HepG2 (cell line): ENCODE results near the gene HJURP. TPM values are rescaled to one million over a fixed set of nuclear protein-coding genes. Genes with fewer than 3 reads are reported as not detected.

Experiments used
- ATAC-seq: fragments of 200-7000 bp; cut with Tn5 transposase; 3 replicates; pipeline ENCODE4 v1.9.1; 2020; ENCODE audit warnings: mild to moderate bottlenecking, moderate library complexity
- BruUV-seq: library from RNA; stranded (reverse); fragments of 400-500 nt; replicated peaks from 2 replicates; lab custom pipeline; 2021; lab: Mats Ljungman, UMichigan
- CTCF ChIA-PET: fragments of 300-600 bp; formaldehyde crosslinking; extraction: SDS; loops from one replicate; lab custom pipeline; 2021; ENCODE audit warnings: low total read pairs, inconsistent platforms, low intra/inter-chr PET ratio; lab: Yijun Ruan, JAX
- POLR2A ChIA-PET: fragments of 350-600 bp; sonication (Branson Sonifier 250); formaldehyde crosslinking; loops from one replicate; lab custom pipeline; 2020; ENCODE audit warnings: antibody characterized with exemption, inconsistent platforms; lab: Yijun Ruan, JAX
- DNase-seq: peaks from one replicate; pipeline ENCODE4 v3.0.0-alpha.2; 2015; ENCODE audit warnings: low spot score
- FAIRE-seq: peaks from 3 replicates; lab custom pipeline; 2011; peaks lifted over from hg19 to GRCh38; lab: Jason Lieb, UNC
- H2AFZ ChIP-seq: one replicate; pipeline ENCODE4 v1.6.1; 2011; ENCODE audit warnings: low read length, inconsistent platforms
- H3K27ac ChIP-seq: fragments of 300-600 bp; 3 replicates; pipeline ENCODE4 v1.8.0; 2011; ENCODE audit warnings: mixed run types, mild to moderate bottlenecking, mixed read lengths, low read length, inconsistent platforms; ENCODE audit not compliant: insufficient read depth; ENCODE audit errors: extremely low read length
- H3K27me3 ChIP-seq, 2 experiments: fragments of 200-600 bp in 1 of 2; 2 replicates in 1 of 2; 3 replicates in 1 of 2; pipeline versions ENCODE4 v1.6.0 to v1.8.0; 2011; ENCODE audit warnings: low read length in 2 of 2, mild to moderate bottlenecking in 2 of 2, moderate library complexity in 2 of 2, inconsistent platforms in 1 of 2; ENCODE audit not compliant: insufficient read depth in 2 of 2, control insufficient read depth in 1 of 2
- H3K36me3 ChIP-seq, 2 experiments: fragments of 200-600 bp in 1 of 2; replicated peaks in 1 of 2; 2 replicates in 1 of 2; 3 replicates in 1 of 2; pipeline versions ENCODE4 v1.5.1 to v1.8.0; 2011; ENCODE audit warnings: low read length in 2 of 2, inconsistent platforms in 1 of 2; ENCODE audit not compliant: insufficient read depth in 2 of 2, control insufficient read depth in 1 of 2
- H3K4me1 ChIP-seq: 2 replicates; pipeline ENCODE4 v1.5.1; 2012; ENCODE audit warnings: low read length, inconsistent platforms; ENCODE audit not compliant: insufficient read depth
- H3K4me2 ChIP-seq: 2 replicates; pipeline ENCODE4 v1.6.0; 2011; ENCODE audit warnings: low read depth, low read length, inconsistent platforms
- H3K4me3 ChIP-seq, 3 experiments: fragments of 200-600 bp in 1 of 3; sonication (generic), shearing (Covaris generic) in 1 of 3; replicated peaks in 1 of 3; 2 replicates each; pipeline ENCODE4 v1.5.1; 2011 to 2016; ENCODE audit warnings: low read length in 3 of 3, inconsistent platforms in 2 of 3, low read depth in 2 of 3, mild to moderate bottlenecking in 2 of 3, control low read depth in 1 of 3, mixed read lengths in 1 of 3; ENCODE audit not compliant: insufficient read depth in 1 of 3
- H3K79me2 ChIP-seq: one replicate; pipeline ENCODE4 v1.6.1; 2011; ENCODE audit warnings: low read length, inconsistent platforms; ENCODE audit not compliant: insufficient read depth
- H3K9ac ChIP-seq: 2 replicates; pipeline ENCODE4 v1.6.0; 2011; ENCODE audit warnings: mild to moderate bottlenecking, low read depth, low read length, inconsistent platforms; ENCODE audit not compliant: insufficient read depth
- H3K9me3 ChIP-seq: 2 replicates; pipeline ENCODE4 v1.5.1; 2012; ENCODE audit warnings: mild to moderate bottlenecking, low read length
- H4K20me1 ChIP-seq: 2 replicates; pipeline ENCODE4 v1.6.0; 2011; ENCODE audit warnings: inconsistent platforms, mild to moderate bottlenecking, low read length, moderate library complexity; ENCODE audit not compliant: insufficient read depth
- MNT ChIP-seq: fragments of 450-650 bp; IDR thresholded peaks from 2 replicates; pipeline ENCODE4 v1.6.1; 2016
- THAP9 ChIP-seq: sonication (generic); formaldehyde crosslinking; IDR thresholded peaks from 2 replicates; pipeline ENCODE4; 2020; ENCODE audit warnings: missing genetic modification reagents, mild to moderate bottlenecking, borderline replicate concordance
- WGBS: methylation state at CpG from one replicate; pipeline ENCODE4 v1.1.6; 2017; ENCODE audit warnings: low lambda C conversion rate; 5-methylcytosine and 5-hydroxymethylcytosine counted together
- in situ Hi-C: cut with HindIII; loops from 2 replicates; pipeline ENCODE4 v1.10.0; 2017; ENCODE audit warnings: low pct_unique_long_range_greater_than_20kb; ENCODE audit not compliant: extremely low pct_ligation_motif_present
- intact Hi-C: fragments of 100-400 bp; cut with micrococcal nuclease; formaldehyde crosslinking; loops from one replicate; pipeline ENCODE4 v1.10.0; 2022; ENCODE audit not compliant: unreplicated experiment
- polyA plus RNA-seq, 8 experiments: library from polyadenylated mRNA; depleted of rRNA in 3 of 8; stranded (reverse) in 7 of 8; unstranded in 1 of 8; fragments of >200 nt; fragmentation: Illumina TruSeq in 4 of 8; extraction: Trizol in 4 of 8; gene quantifications; 2 replicates each; pipeline versions ENCODE4 v1.2.1 to v1.2.3, GENCODE V29; 2011 to 2016; ENCODE audit warnings: low read depth in 4 of 8, missing spikeins in 1 of 8, mixed read lengths in 1 of 8; ENCODE audit not compliant: insufficient read depth in 1 of 8
- total RNA-seq, 5 experiments: library from RNA; depleted of rRNA; stranded (reverse); fragments of >200 nt; fragmentation: Illumina TruSeq; extraction: Trizol; gene quantifications; 2 replicates each; pipeline ENCODE4 v1.2.3, GENCODE V29; 2016; ENCODE audit warnings: low read depth in 1 of 5

Gene HJURP
- total and polyA plus RNA-seq, 2 of the 13 experiments (the other 11 are each of a cell fraction or from before 2014, with no cell fraction given) = 36.3 to 43.9 TPM

GRCh38 chr2:233810385-233810784 lies 44.0 kb downstream of the HJURP start:
- ATAC-seq (no peak), DNase-seq (no peak), FAIRE-seq (no peak)
- Histone ChIP-seq H3K4me3 (no peak overlapping the region), H3K27ac (no peak overlapping the region), H3K4me2 (no peak overlapping the region), H3K9ac (no peak overlapping the region), H3K79me2 (no peaks in the 10 kb centered on the region), H3K4me1 (no peaks in the 10 kb centered on the region), H3K36me3 (no peaks in the 10 kb centered on the region), H4K20me1 (no peaks in the 10 kb centered on the region), H2AFZ (no peak overlapping the region), H3K27me3 (peaks cover 0 to 38% of the 10 kb centered on the region in 2 experiments; a peak in 3 of 5 replicates), H3K9me3 (no peaks in the 10 kb centered on the region)
- TF ChIP-seq THAP9 (CRISPR knock-in tag) = no peak
- peak; percentile 85 for TF ChIP-seq MNT
- CTCF ChIA-PET = no interaction called here
- POLR2A ChIA-PET = no interaction called here
- intact Hi-C loops (no loop called here), in situ Hi-C loops (no loop called here)
- BruUV-seq = no TSS peak
- 67% methylated on average over 6 of the region's 6 CpGs for WGBS
